Fibroblast of lung (primary cell): ENCODE measurements around the gene ADGRF3. TPM values are rescaled to one million over a fixed set of nuclear protein-coding genes. Genes with fewer than 3 reads are reported as not detected.

Source experiments
- DNase-seq, 2 donors: peaks; one replicate each; pipeline versions ENCODE4 v3.0.0 to v3.0.0-alpha.2; 2010; ENCODE audit warnings: low read depth in 2 of 2
- H2AFZ ChIP-seq: 2 replicates; pipeline ENCODE4 v1.5.1; 2012; ENCODE audit warnings: low read length, control low read depth, inconsistent platforms
- H3K27ac ChIP-seq: 2 replicates; pipeline ENCODE4 v1.5.1; 2011; ENCODE audit warnings: low read length, control low read depth; ENCODE audit not compliant: insufficient read depth
- H3K27me3 ChIP-seq: 2 replicates; pipeline ENCODE4 v1.5.1; 2011; ENCODE audit warnings: mild to moderate bottlenecking, low read length; ENCODE audit not compliant: control insufficient read depth, insufficient read depth
- H3K36me3 ChIP-seq: 2 replicates; pipeline ENCODE4 v1.5.1; 2011; ENCODE audit warnings: low read length; ENCODE audit not compliant: control insufficient read depth, insufficient read depth
- H3K4me1 ChIP-seq: 2 replicates; pipeline ENCODE4 v1.5.1; 2011; ENCODE audit warnings: low read length; ENCODE audit not compliant: control insufficient read depth, insufficient read depth; ENCODE audit errors: extremely low read depth
- H3K4me2 ChIP-seq: 2 replicates; pipeline ENCODE4 v1.5.1; 2011; ENCODE audit warnings: low read length, control low read depth; ENCODE audit not compliant: insufficient read depth; ENCODE audit errors: extremely low read depth
- H3K4me3 ChIP-seq, 4 experiments: fragments of 200-600 bp in 1 of 4; sonication (generic) in 1 of 4; replicated peaks in 1 of 4; 2 replicates each; pipeline ENCODE4 v1.5.1; 2011 to 2016; ENCODE audit warnings: low read length in 4 of 4, low read depth in 3 of 4, mild to moderate bottlenecking in 3 of 4, control low read depth in 2 of 4, inconsistent platforms in 1 of 4, mixed read lengths in 1 of 4; ENCODE audit not compliant: insufficient read depth in 1 of 4; ENCODE audit errors: control extremely low read depth in 1 of 4
- H3K79me2 ChIP-seq: 2 replicates; pipeline ENCODE4 v1.5.1; 2012; ENCODE audit warnings: mild to moderate bottlenecking, low read length, inconsistent platforms; ENCODE audit not compliant: control insufficient read depth, insufficient read depth
- H3K9ac ChIP-seq: 2 replicates; pipeline ENCODE4 v1.5.1; 2011; ENCODE audit warnings: mild to moderate bottlenecking, low read length, control low read depth; ENCODE audit not compliant: insufficient read depth
- H3K9me3 ChIP-seq: 2 replicates; pipeline ENCODE4 v1.5.1; 2012; ENCODE audit warnings: low read depth, low read length; ENCODE audit not compliant: control insufficient read depth, insufficient read depth
- H4K20me1 ChIP-seq: 2 replicates; pipeline ENCODE4 v1.5.1; 2011; ENCODE audit warnings: low read length; ENCODE audit not compliant: control insufficient read depth, insufficient read depth; ENCODE audit errors: extremely low read depth
- EZH2 ChIP-seq: IDR thresholded peaks from 2 replicates; pipeline ENCODE4 v1.5.1; 2012; ENCODE audit warnings: low read length, control low read depth, mild to moderate bottlenecking; ENCODE audit errors: missing control alignments
- polyA plus RNA-seq, 2 donors: library from polyadenylated mRNA; depleted of rRNA in 1 of 2; stranded (reverse) in 1 of 2; unstranded in 1 of 2; fragments of >200 nt; gene quantifications; 2 replicates each; pipeline ENCODE4 v1.2.1, GENCODE V29; 2011 to 2012; ENCODE audit warnings: missing spikeins in 1 of 2
- total RNA-seq: library from RNA; depleted of rRNA; stranded (reverse); fragments of >200 nt; gene quantifications from 2 replicates; pipeline ENCODE4 v1.2.1, GENCODE V29; 2014
- TF ChIP-seq, protein P1 (sequence below), 2 donors: IDR thresholded peaks in 1 of 2; conservative IDR thresholded peaks in 1 of 2; 1 replicate in 1 of 2; 2 replicates in 1 of 2; pipeline ENCODE4 v1.5.1; 2011 to 2012; ENCODE audit warnings: low read length in 2 of 2, control low read depth in 1 of 2, inconsistent platforms in 1 of 2, low read depth in 1 of 2, mild to moderate bottlenecking in 1 of 2

The ADGRF3 gene
- total and polyA plus RNA-seq, 2 donors (not counting 1 experiment from before 2014, with no cell fraction given): under 0.01 to 0.06 TPM

DNA sequence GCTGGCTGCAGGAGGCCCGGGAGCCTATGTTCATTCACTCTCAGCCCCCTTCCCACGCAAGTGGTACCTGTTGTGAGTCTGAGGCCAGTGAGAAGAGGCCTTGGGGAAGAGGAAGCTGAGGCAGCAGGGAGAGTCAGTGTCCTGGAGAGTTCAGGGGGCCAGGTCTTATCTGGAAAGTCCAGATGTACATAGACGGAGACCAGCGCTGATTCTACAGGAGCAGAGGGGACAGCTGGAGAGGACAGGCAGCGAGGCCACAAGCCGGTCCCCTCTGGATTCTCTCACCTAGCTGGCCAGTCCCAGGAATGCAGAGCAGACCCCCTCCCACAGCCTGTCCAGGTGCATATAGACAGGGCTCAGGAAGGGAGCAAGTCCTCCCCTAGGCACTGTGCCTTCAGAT lies 29.7 kb downstream of the ADGRF3 start:
- H3K79me2 ChIP-seq: no peaks in the 10 kb centered on the region
- no peak for DNase-seq
- no peaks in the 10 kb centered on the region for H3K9me3 ChIP-seq

DNA sequence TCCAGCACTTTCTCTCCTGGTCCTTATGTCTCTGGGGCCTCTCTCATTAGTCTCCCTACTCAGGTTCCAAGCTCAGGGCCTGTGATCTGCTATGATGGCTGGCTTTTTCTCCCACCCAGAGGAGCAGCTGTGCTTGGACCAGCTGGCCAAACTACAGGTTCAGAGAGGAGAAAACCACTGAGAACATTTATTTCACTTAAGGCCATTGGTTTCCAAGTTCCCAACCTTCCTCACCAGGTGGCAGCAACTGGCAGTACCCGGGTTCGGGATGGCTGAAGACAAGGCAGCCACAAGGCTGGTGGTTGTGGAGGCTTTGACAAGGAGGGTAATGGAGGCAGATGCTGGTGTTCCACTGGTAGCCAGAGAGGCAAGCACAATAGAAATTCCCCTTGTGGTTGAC lies 30.5 kb downstream of the ADGRF3 start:
- Histone ChIP-seq H2AFZ (no peak overlapping the region), H4K20me1 (no peaks in the 10 kb centered on the region)
- no peak for DNase-seq

More for the DNA sequence above, 29.7 kb downstream of the ADGRF3 start:
- Histone ChIP-seq H2AFZ (no peak overlapping the region), H3K9ac (no peak overlapping the region), H3K4me2 (no peak overlapping the region), H4K20me1 (no peaks in the 10 kb centered on the region), H3K27me3 (peaks cover 14% of the 10 kb centered on the region), H3K4me3 (no peak overlapping the region), H3K36me3 (no peaks in the 10 kb centered on the region), H3K4me1 (no peaks in the 10 kb centered on the region), H3K27ac (no peak overlapping the region)
- TF ChIP-seq EZH2: no peak
- TF ChIP-seq, protein P1, sequence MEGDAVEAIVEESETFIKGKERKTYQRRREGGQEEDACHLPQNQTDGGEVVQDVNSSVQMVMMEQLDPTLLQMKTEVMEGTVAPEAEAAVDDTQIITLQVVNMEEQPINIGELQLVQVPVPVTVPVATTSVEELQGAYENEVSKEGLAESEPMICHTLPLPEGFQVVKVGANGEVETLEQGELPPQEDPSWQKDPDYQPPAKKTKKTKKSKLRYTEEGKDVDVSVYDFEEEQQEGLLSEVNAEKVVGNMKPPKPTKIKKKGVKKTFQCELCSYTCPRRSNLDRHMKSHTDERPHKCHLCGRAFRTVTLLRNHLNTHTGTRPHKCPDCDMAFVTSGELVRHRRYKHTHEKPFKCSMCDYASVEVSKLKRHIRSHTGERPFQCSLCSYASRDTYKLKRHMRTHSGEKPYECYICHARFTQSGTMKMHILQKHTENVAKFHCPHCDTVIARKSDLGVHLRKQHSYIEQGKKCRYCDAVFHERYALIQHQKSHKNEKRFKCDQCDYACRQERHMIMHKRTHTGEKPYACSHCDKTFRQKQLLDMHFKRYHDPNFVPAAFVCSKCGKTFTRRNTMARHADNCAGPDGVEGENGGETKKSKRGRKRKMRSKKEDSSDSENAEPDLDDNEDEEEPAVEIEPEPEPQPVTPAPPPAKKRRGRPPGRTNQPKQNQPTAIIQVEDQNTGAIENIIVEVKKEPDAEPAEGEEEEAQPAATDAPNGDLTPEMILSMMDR (conservative IDR thresholded peaks at IDR 0.05 in 1 of 2, IDR thresholded peaks at IDR 0.05 in 1 of 2; ENCODE audit: low read depth in 1 of 2, low read length in 2 of 2): no peak

DNA sequence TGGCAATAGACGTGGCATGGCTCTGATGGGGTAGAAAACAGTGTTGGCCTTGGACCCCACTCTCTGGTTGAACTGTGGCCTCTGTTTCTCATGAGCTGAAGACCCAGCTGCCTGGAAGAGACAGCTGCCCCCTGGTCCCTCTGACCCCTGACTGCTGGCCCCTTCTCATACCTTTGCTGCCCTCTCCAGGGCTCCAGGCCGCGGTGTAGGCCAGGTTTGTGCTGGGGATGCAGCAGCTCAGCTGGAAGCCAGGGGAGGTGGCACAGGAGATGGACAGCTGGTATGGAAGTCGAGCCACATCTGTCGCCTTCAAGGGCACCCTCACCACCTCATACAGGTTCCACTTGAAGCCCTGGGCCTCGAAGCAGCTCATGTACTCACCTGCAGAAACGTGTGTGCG lies 32.3 kb downstream of the ADGRF3 start:
- H4K20me1 ChIP-seq: no peaks in the 10 kb centered on the region
- H3K4me3 ChIP-seq: no peak overlapping the region
- H3K27me3 ChIP-seq: peaks cover 14% of the 10 kb centered on the region
- no peaks in the 10 kb centered on the region for H3K79me2 ChIP-seq
- H3K27ac ChIP-seq: no peak overlapping the region
- H3K9me3 ChIP-seq: no peaks in the 10 kb centered on the region
- H3K36me3 ChIP-seq: no peaks in the 10 kb centered on the region
- H3K9ac ChIP-seq: no peak overlapping the region
- no peaks in the 10 kb centered on the region for H3K4me1 ChIP-seq
- no peak overlapping the region for H3K4me2 ChIP-seq
- no peak for DNase-seq
- H2AFZ ChIP-seq: no peak overlapping the region
- TF ChIP-seq, protein P1 (conservative IDR thresholded peaks at IDR 0.05 in 1 of 2, IDR thresholded peaks at IDR 0.05 in 1 of 2; ENCODE audit: low read depth in 1 of 2, low read length in 2 of 2): peak in 1 of 2 donors; percentile 3
- TF ChIP-seq EZH2: no peak

More for the DNA sequence above, 30.5 kb downstream of the ADGRF3 start:
- H3K9me3 ChIP-seq: no peaks in the 10 kb centered on the region
- no peaks in the 10 kb centered on the region for H3K36me3 ChIP-seq
- peaks cover 14% of the 10 kb centered on the region for H3K27me3 ChIP-seq
- no peak overlapping the region for H3K4me2 ChIP-seq
- no peaks in the 10 kb centered on the region for H3K79me2 ChIP-seq
- no peak overlapping the region for H3K4me3 ChIP-seq
- no peak for TF ChIP-seq EZH2
- TF ChIP-seq, protein P1 (conservative IDR thresholded peaks at IDR 0.05 in 1 of 2, IDR thresholded peaks at IDR 0.05 in 1 of 2; ENCODE audit: low read depth in 1 of 2, low read length in 2 of 2): peak in 1 of 2 donors; percentile 21
- H3K27ac ChIP-seq: no peak overlapping the region
- H3K9ac ChIP-seq: no peak overlapping the region
- H3K4me1 ChIP-seq: no peaks in the 10 kb centered on the region
